ENCODE data around the gene CDH4.

DNA sequence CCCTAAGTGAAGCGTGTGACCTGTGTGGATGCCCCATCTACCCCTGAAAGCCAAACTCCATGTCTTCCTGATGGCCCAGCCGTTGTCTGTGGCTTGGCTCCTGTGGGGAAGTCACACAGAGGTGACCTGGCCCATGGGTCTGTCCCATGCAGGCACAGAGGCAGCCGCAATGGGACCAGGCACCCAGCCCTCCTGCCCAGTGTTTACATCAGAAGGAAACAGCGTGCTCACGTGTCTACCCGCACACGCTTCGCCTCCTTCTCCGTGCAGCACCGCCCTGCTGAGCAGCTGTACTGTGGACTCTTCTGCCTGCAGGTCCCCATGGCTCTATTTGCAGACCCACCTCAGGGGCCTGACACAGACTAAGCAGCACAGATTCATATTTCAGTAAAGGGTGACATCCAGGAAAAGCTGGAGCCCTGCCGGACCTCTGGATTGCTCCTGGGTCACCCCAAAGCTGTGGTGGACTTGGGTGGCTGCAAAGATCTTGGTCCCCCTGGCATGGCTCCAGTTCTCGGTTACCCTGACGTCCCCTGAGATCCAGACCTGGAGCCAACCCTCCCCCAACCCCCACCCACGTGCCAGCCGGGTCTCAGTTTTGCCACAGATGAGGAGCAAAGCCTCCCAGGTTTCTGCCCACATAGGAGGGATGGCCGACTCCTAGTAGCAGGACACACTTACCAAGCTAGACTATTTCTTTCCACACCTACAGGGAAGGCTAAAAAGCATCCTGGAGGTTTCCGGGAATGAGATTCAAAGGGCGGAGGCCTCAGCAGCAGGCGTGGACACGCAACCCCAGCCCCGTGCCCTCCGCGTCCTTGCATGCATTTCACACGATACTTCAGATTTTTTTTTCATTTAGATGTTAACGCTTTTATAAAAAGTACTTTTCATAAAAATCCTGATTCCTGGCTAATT, 120.3 kb downstream of the CDH4 start:
- TF ChIP-seq, protein P1, sequence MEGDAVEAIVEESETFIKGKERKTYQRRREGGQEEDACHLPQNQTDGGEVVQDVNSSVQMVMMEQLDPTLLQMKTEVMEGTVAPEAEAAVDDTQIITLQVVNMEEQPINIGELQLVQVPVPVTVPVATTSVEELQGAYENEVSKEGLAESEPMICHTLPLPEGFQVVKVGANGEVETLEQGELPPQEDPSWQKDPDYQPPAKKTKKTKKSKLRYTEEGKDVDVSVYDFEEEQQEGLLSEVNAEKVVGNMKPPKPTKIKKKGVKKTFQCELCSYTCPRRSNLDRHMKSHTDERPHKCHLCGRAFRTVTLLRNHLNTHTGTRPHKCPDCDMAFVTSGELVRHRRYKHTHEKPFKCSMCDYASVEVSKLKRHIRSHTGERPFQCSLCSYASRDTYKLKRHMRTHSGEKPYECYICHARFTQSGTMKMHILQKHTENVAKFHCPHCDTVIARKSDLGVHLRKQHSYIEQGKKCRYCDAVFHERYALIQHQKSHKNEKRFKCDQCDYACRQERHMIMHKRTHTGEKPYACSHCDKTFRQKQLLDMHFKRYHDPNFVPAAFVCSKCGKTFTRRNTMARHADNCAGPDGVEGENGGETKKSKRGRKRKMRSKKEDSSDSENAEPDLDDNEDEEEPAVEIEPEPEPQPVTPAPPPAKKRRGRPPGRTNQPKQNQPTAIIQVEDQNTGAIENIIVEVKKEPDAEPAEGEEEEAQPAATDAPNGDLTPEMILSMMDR (IDR thresholded peaks at IDR 0.05): no peak
- TF ChIP-seq NR2C2 (CRISPR knock-in tag; IDR thresholded peaks at IDR 0.05): no peak
